ENCODE measurements around the gene RBBP6. TPM values are rescaled to one million over a fixed set of nuclear protein-coding genes. Genes with fewer than 3 reads are reported as not detected.

The RBBP6 gene
- total and polyA plus RNA-seq, 4 experiments from 2014 or later, result 26.4 to 102 (median 61.3) TPM

- peaks cover 54% of the 10 kb centered on the region for H3K4me1 ChIP-seq (ENCODE audit: insufficient read depth, low read length)
- POLR2A ChIA-PET (ENCODE audit: partially characterized antibody), result interaction anchor here (0.6 to 3.3 kb wide), 3 partner anchors 7 to 13 kb away, joined by 3 to 19 read pairs (median 3); no protein-coding TSS in a partner anchor
- intact Hi-C loops (cut with micrococcal nuclease), result loop anchor here (10.0 kb wide), 1 partner anchor 473 kb away; the partner anchor contains the start of gene ARHGAP17
- H3K9me3 Mint-ChIP-seq, result peaks cover 0 to 2% (median 0%) of the 10 kb centered on the region in 8 donors
- H3K36me3 Mint-ChIP-seq, result peaks cover 6 to 48% of the 10 kb centered on the region in 2 donors
- H3K9me3 ChIP-seq (ENCODE audit: control insufficient read depth in 1 of 2, low read length in 2 of 2), result no peaks in the 10 kb centered on the region
- DNase-seq, result peak in 4 of 5 donors; percentile 10 to 29 (median 14)
- peaks cover 6% of the 10 kb centered on the region for H3K36me3 ChIP-seq (ENCODE audit: insufficient read depth, low read length)
- H3K27me3 Mint-ChIP-seq, result no peaks in the 10 kb centered on the region
- H3K4me1 Mint-ChIP-seq, result peaks cover 33 to 69% (median 51%) of the 10 kb centered on the region in 4 donors
- H3K27me3 ChIP-seq (ENCODE audit: insufficient read depth, low read length), result no peaks in the 10 kb centered on the region
- H3K4me3 Mint-ChIP-seq, result peak overlapping the region; percentile 96 to 100 (median 97)
- peak overlapping the region; percentile 74 to 99 (median 88) for H3K27ac Mint-ChIP-seq
- CTCF ChIA-PET (ENCODE audit: partially characterized antibody), result interaction anchor here (0.7 to 1.2 kb wide), 3 partner anchors 11 to 27 kb away, joined by 3 read pairs; no protein-coding TSS in a partner anchor
- peak overlapping the region; percentile 70 to 77 for H3K4me3 ChIP-seq (ENCODE audit: low read length in 2 of 2)
- H3K27ac ChIP-seq (ENCODE audit: low read depth, low read length), result peak overlapping the region; percentile 97
Measured at GRCh38 chr16:24541233-24541933, 2.0 kb downstream of the RBBP6 start.

- H3K4me1 Mint-ChIP-seq, result peaks cover 36 to 81% (median 57%) of the 10 kb centered on the region in 4 donors
- H3K27me3 Mint-ChIP-seq, result no peaks in the 10 kb centered on the region
- intact Hi-C loops (cut with micrococcal nuclease), result loop anchor here (10.0 kb wide), 1 partner anchor 471 kb away; the partner anchor contains the start of gene ARHGAP17
- peak overlapping the region in 3 of 7 donors; percentile 58 to 78 (median 62) for H3K27ac Mint-ChIP-seq
- Histone ChIP-seq H3K4me1 (ENCODE audit: insufficient read depth, low read length) (peaks cover 60% of the 10 kb centered on the region), H3K4me3 (ENCODE audit: low read length in 2 of 2) (peak overlapping the region in 1 of 2 donors; percentile 29), H3K36me3 (ENCODE audit: insufficient read depth, low read length) (peaks cover 18% of the 10 kb centered on the region), H3K9me3 (ENCODE audit: control insufficient read depth in 1 of 2, low read length in 2 of 2) (no peaks in the 10 kb centered on the region), H3K27me3 (ENCODE audit: insufficient read depth, low read length) (no peaks in the 10 kb centered on the region), H3K27ac (ENCODE audit: low read depth, low read length) (no peak overlapping the region)
- peaks cover 0 to 2% (median 0%) of the 10 kb centered on the region in 8 donors for H3K9me3 Mint-ChIP-seq
- CTCF ChIA-PET (ENCODE audit: partially characterized antibody), result interaction anchor here (1.8 kb wide), 1 partner anchor 29 kb away, joined by 4 read pairs; no protein-coding TSS in a partner anchor
- DNase-seq, result no peak
- peaks cover 19 to 64% of the 10 kb centered on the region in 2 donors for H3K36me3 Mint-ChIP-seq
- H3K4me3 Mint-ChIP-seq, result peak overlapping the region in 7 of 8 donors; percentile 18 to 98 (median 77)
- POLR2A ChIA-PET (ENCODE audit: partially characterized antibody), result no interaction called here
Measured at GRCh38 chr16:24543949-24544348, 4.6 kb downstream of the RBBP6 start.

- no peaks in the 10 kb centered on the region for H3K27me3 ChIP-seq (ENCODE audit: insufficient read depth, low read length)
- peaks cover 26 to 65% of the 10 kb centered on the region in 2 donors for H3K36me3 Mint-ChIP-seq
- no peak for DNase-seq
- peak overlapping the region in 7 of 8 donors; percentile 1 to 77 (median 54) for H3K4me3 Mint-ChIP-seq
- peaks cover 66% of the 10 kb centered on the region for H3K4me1 ChIP-seq (ENCODE audit: insufficient read depth, low read length)
- no peaks in the 10 kb centered on the region for H3K9me3 ChIP-seq (ENCODE audit: control insufficient read depth in 1 of 2, low read length in 2 of 2)
- H3K27ac Mint-ChIP-seq, result peak overlapping the region in 6 of 7 donors; percentile 2 to 92 (median 24)
- H3K27me3 Mint-ChIP-seq, result no peaks in the 10 kb centered on the region
- H3K4me1 Mint-ChIP-seq, result peaks cover 41 to 81% (median 63%) of the 10 kb centered on the region in 4 donors
- intact Hi-C loops (cut with micrococcal nuclease), result loop anchor here (10.0 kb wide), 1 partner anchor 470 kb away; the partner anchor contains the start of gene ARHGAP17
- ChIA-PET CTCF (ENCODE audit: partially characterized antibody) (interaction anchor here (1.8 kb wide), 1 partner anchor 29 kb away, joined by 4 read pairs; no protein-coding TSS in a partner anchor), POLR2A (ENCODE audit: partially characterized antibody) (no interaction called here)
- no peak overlapping the region for H3K27ac ChIP-seq (ENCODE audit: low read depth, low read length)
- no peaks in the 10 kb centered on the region for H3K9me3 Mint-ChIP-seq
- H3K4me3 ChIP-seq (ENCODE audit: low read length in 2 of 2), result no peak overlapping the region
- H3K36me3 ChIP-seq (ENCODE audit: insufficient read depth, low read length), result peaks cover 18% of the 10 kb centered on the region
Measured at GRCh38 chr16:24544640-24545039, 5.3 kb downstream of the RBBP6 start.

- H3K27ac Mint-ChIP-seq, result peak overlapping the region in 1 of 7 donors; percentile 38
- no peak overlapping the region for H3K27ac ChIP-seq (ENCODE audit: low read depth, low read length)
- H3K9me3 ChIP-seq (ENCODE audit: control insufficient read depth in 1 of 2, low read length in 2 of 2), result no peaks in the 10 kb centered on the region
- H3K27me3 Mint-ChIP-seq, result no peaks in the 10 kb centered on the region
- peaks cover 37 to 78% of the 10 kb centered on the region in 2 donors for H3K36me3 Mint-ChIP-seq
- peak overlapping the region in 1 of 8 donors; percentile 57 for H3K4me3 Mint-ChIP-seq
- peaks cover 31 to 65% (median 43%) of the 10 kb centered on the region in 4 donors for H3K4me1 Mint-ChIP-seq
- H3K4me1 ChIP-seq (ENCODE audit: insufficient read depth, low read length), result peaks cover 48% of the 10 kb centered on the region
- H3K9me3 Mint-ChIP-seq, result no peaks in the 10 kb centered on the region
- ChIA-PET CTCF (ENCODE audit: partially characterized antibody) (interaction anchor here (1.0 kb wide), 1 partner anchor 31 kb away, joined by 3 read pairs; no protein-coding TSS in a partner anchor), POLR2A (ENCODE audit: partially characterized antibody) (interaction anchor here (0.6 to 3.4 kb wide), 3 partner anchors 11 to 1115 kb away, joined by 3 to 19 read pairs (median 3); partner anchors contain the start of gene RBBP6)
- no peak overlapping the region for H3K4me3 ChIP-seq (ENCODE audit: low read length in 2 of 2)
- H3K36me3 ChIP-seq (ENCODE audit: insufficient read depth, low read length), result peaks cover 25% of the 10 kb centered on the region
- no peak for DNase-seq
- intact Hi-C loops (cut with micrococcal nuclease), result no loop called here
- no peaks in the 10 kb centered on the region for H3K27me3 ChIP-seq (ENCODE audit: insufficient read depth, low read length)
Measured at GRCh38 chr16:24550295-24550694, 10.9 kb downstream of the RBBP6 start.

GRCh38 chr16:24552705-24553246 is 13.4 kb downstream of the RBBP6 start:
- Mint-ChIP-seq H3K27ac (peak overlapping the region in 1 of 7 donors; percentile 15), H3K4me3 (no peak overlapping the region), H3K9me3 (no peaks in the 10 kb centered on the region), H3K36me3 (peaks cover 49 to 81% of the 10 kb centered on the region in 2 donors), H3K27me3 (no peaks in the 10 kb centered on the region), H3K4me1 (peaks cover 22 to 52% (median 29%) of the 10 kb centered on the region in 4 donors)
- Histone ChIP-seq H3K27me3 (ENCODE audit: insufficient read depth, low read length) (no peaks in the 10 kb centered on the region), H3K4me3 (ENCODE audit: low read length in 2 of 2) (no peak overlapping the region), H3K4me1 (ENCODE audit: insufficient read depth, low read length) (peaks cover 29% of the 10 kb centered on the region), H3K36me3 (ENCODE audit: insufficient read depth, low read length) (peaks cover 33% of the 10 kb centered on the region), H3K9me3 (ENCODE audit: control insufficient read depth in 1 of 2, low read length in 2 of 2) (no peaks in the 10 kb centered on the region), H3K27ac (ENCODE audit: low read depth, low read length) (no peak overlapping the region)
- intact Hi-C loops (cut with micrococcal nuclease), result no loop called here
- ChIA-PET POLR2A (ENCODE audit: partially characterized antibody) (interaction anchor here (1.5 kb wide), 1 partner anchor 12 kb away, joined by 3 read pairs; no protein-coding TSS in a partner anchor), CTCF (ENCODE audit: partially characterized antibody) (interaction anchor here (1.0 to 1.1 kb wide), 2 partner anchors 12 to 36 kb away, joined by 3 read pairs; no protein-coding TSS in a partner anchor)
- DNase-seq, result no peak

GRCh38 chr16:24553983-24554382 is 14.6 kb downstream of the RBBP6 start:
- Histone ChIP-seq H3K27me3 (ENCODE audit: insufficient read depth, low read length) (no peaks in the 10 kb centered on the region), H3K4me3 (ENCODE audit: low read length in 2 of 2) (no peak overlapping the region), H3K4me1 (ENCODE audit: insufficient read depth, low read length) (peaks cover 25% of the 10 kb centered on the region), H3K9me3 (ENCODE audit: control insufficient read depth in 1 of 2, low read length in 2 of 2) (no peaks in the 10 kb centered on the region), H3K27ac (ENCODE audit: low read depth, low read length) (no peak overlapping the region), H3K36me3 (ENCODE audit: insufficient read depth, low read length) (peaks cover 29% of the 10 kb centered on the region)
- H3K4me3 Mint-ChIP-seq, result no peak overlapping the region
- no peak overlapping the region for H3K27ac Mint-ChIP-seq
- CTCF ChIA-PET (ENCODE audit: partially characterized antibody), result no interaction called here
- H3K9me3 Mint-ChIP-seq, result no peaks in the 10 kb centered on the region
- POLR2A ChIA-PET (ENCODE audit: partially characterized antibody), result no interaction called here
- no peak for DNase-seq
- H3K4me1 Mint-ChIP-seq, result peaks cover 21 to 46% (median 26%) of the 10 kb centered on the region in 4 donors
- H3K27me3 Mint-ChIP-seq, result no peaks in the 10 kb centered on the region
- intact Hi-C loops (cut with micrococcal nuclease), result no loop called here
- H3K36me3 Mint-ChIP-seq, result peaks cover 49 to 82% of the 10 kb centered on the region in 2 donors

All from CD4-positive, alpha-beta memory T cell (primary cell).